WTC11 (cell line): ENCODE data around the gene BRME1. TPM values are rescaled to one million over a fixed set of nuclear protein-coding genes. Genes with fewer than 3 reads are reported as not detected.

Experiments
- ATAC-seq: fragments of 200-7000 bp; cut with Tn5 transposase; 2 replicates; pipeline ENCODE4 v1.10.0; 2021; ENCODE audit warnings: mild to moderate bottlenecking, moderate library complexity
- CTCF ChIA-PET: fragments of 300-600 bp; sonication (Branson Sonifier 250); formaldehyde crosslinking; loops from one replicate; lab custom pipeline; 2021; ENCODE audit warnings: antibody characterized with exemption; lab: Charles Lee
- POLR2A ChIA-PET: fragments of 350-600 bp; sonication (Branson Sonifier 250); formaldehyde crosslinking; loops from one replicate; lab custom pipeline; 2021; ENCODE audit warnings: antibody characterized with exemption; lab: Charles Lee
- DNase-seq: peaks from one replicate; pipeline ENCODE4 v3.0.0; 2021; ENCODE audit warnings: low spot score
- H3K27ac Mint-ChIP-seq: 2 replicates; pipeline ENCODE4 v1.8.0; 2021; ENCODE audit warnings: mixed read lengths
- H3K27me3 Mint-ChIP-seq: 2 replicates; pipeline ENCODE4 v1.8.0; 2021; ENCODE audit warnings: low read depth, mild to moderate bottlenecking, moderate library complexity, mixed read lengths
- H3K36me3 Mint-ChIP-seq: 2 replicates; pipeline ENCODE4 v1.8.0; 2021; ENCODE audit warnings: mixed read lengths
- H3K4me1 Mint-ChIP-seq: 2 replicates; pipeline ENCODE4 v1.8.0; 2022; ENCODE audit warnings: mixed read lengths
- H3K4me3 Mint-ChIP-seq: 2 replicates; pipeline ENCODE4 v1.8.0; 2021; ENCODE audit warnings: mild to moderate bottlenecking, moderate library complexity, mixed read lengths
- H3K9me3 Mint-ChIP-seq: 2 replicates; pipeline ENCODE4 v1.8.0; 2021; ENCODE audit warnings: mixed read lengths
- ARID4B ChIP-seq: sonication (generic); formaldehyde crosslinking; IDR thresholded peaks from 2 replicates; pipeline ENCODE4 v1.8.0; 2023; ENCODE audit warnings: missing genetic modification reagents, mild to moderate bottlenecking, borderline replicate concordance
- ATF1 ChIP-seq: sonication (generic); formaldehyde crosslinking; IDR thresholded peaks from 2 replicates; pipeline ENCODE4 v1.8.1; 2023; ENCODE audit warnings: mild to moderate bottlenecking, moderate library complexity, missing genetic modification reagents
- ETV6 ChIP-seq: sonication (generic); formaldehyde crosslinking; IDR thresholded peaks from 2 replicates; pipeline ENCODE4 v1.8.1; 2022; ENCODE audit warnings: mild to moderate bottlenecking, missing genetic modification reagents
- FOXK1 ChIP-seq: sonication (generic); formaldehyde crosslinking; IDR thresholded peaks from 2 replicates; pipeline ENCODE4 v1.8.0; 2022; ENCODE audit warnings: mild to moderate bottlenecking, moderate library complexity, missing genetic modification reagents
- FOXP4 ChIP-seq: sonication (generic); formaldehyde crosslinking; IDR thresholded peaks from 2 replicates; pipeline ENCODE4 v1.8.0; 2022; ENCODE audit warnings: mild to moderate bottlenecking, missing genetic modification reagents
- GRHL2 ChIP-seq: fragments of 250-450 bp; sonication (Bioruptor Pico); IDR thresholded peaks from 2 replicates; pipeline ENCODE4 v1.8.0; 2022; ENCODE audit warnings: mild to moderate bottlenecking, moderate library complexity; ENCODE audit not compliant: insufficient replicate concordance, severe bottlenecking
- RORB ChIP-seq: fragments of 250-450 bp; sonication (Bioruptor Pico); IDR thresholded peaks from 2 replicates; pipeline ENCODE4 v1.9.0; 2021; ENCODE audit warnings: mild to moderate bottlenecking
- TCF7 ChIP-seq: sonication (generic); formaldehyde crosslinking; IDR thresholded peaks from 2 replicates; pipeline ENCODE4 v1.8.0; 2022; ENCODE audit warnings: mild to moderate bottlenecking, low read depth, missing genetic modification reagents, moderate library complexity
- TP53 ChIP-seq: sonication (generic); formaldehyde crosslinking; IDR thresholded peaks from 2 replicates; pipeline ENCODE4 v1.8.1; 2023; ENCODE audit warnings: mild to moderate bottlenecking, missing genetic modification reagents
- ZNF317 ChIP-seq: sonication (generic); formaldehyde crosslinking; IDR thresholded peaks from 2 replicates; pipeline ENCODE4 v1.8.1; 2023; ENCODE audit warnings: low read depth, mild to moderate bottlenecking, moderate library complexity, missing genetic modification reagents, borderline replicate concordance
- ZNF396 ChIP-seq: fragments of 250-450 bp; sonication (Bioruptor Pico); IDR thresholded peaks from 2 replicates; pipeline ENCODE4 v1.8.0; 2021; ENCODE audit warnings: mild to moderate bottlenecking, moderate library complexity, borderline replicate concordance
- ZNF512 ChIP-seq: sonication (generic); formaldehyde crosslinking; IDR thresholded peaks from 2 replicates; pipeline ENCODE4 v1.8.1; 2022; ENCODE audit warnings: missing genetic modification reagents, borderline replicate concordance
- total RNA-seq: library from RNA; stranded (reverse); gene quantifications from 3 replicates; pipeline ENCODE4 v1.2.3, GENCODE V29; 2021
- TF ChIP-seq, protein P1 (sequence below): sonication (generic); formaldehyde crosslinking; IDR thresholded peaks from 2 replicates; pipeline ENCODE4 v1.8.0; 2023; ENCODE audit warnings: missing genetic modification reagents
- TF ChIP-seq, protein P2 (sequence below): sonication (generic); formaldehyde crosslinking; IDR thresholded peaks from 2 replicates; pipeline ENCODE4 v1.8.1; 2023; ENCODE audit warnings: mild to moderate bottlenecking, missing genetic modification reagents, borderline replicate concordance
- TF ChIP-seq, protein P3 (sequence below): sonication (generic); formaldehyde crosslinking; IDR thresholded peaks from 2 replicates; pipeline ENCODE4 v1.8.1; 2023; ENCODE audit warnings: mild to moderate bottlenecking, moderate library complexity, missing genetic modification reagents
- TF ChIP-seq, protein P4 (sequence below): sonication (generic); formaldehyde crosslinking; IDR thresholded peaks from 2 replicates; pipeline ENCODE4 v1.8.1; 2022; ENCODE audit warnings: mild to moderate bottlenecking, moderate library complexity, missing genetic modification reagents

Gene BRME1
- total RNA-seq, 1 experiment from 2014 or later, result 5.0 TPM

DNA sequence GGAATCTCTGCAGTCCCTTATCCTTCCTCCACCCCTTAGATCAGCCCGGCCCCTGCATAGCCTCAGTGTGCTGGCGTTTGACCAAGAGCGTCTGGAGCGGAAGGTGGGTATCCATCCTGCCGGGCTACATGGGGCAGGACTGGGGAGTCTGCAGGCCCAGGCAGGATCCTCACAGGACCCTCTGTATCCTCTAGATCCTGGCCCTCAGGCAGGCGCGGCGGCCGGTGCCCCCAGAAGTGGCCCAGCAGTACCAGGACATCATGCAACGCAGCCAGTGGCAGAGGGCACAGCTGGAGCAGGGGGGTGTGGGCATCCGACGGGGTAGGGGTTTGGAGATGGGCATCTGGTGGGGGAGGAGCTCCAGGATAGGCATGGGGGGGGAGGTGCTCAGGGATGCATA is 23.4 kb upstream of the BRME1 start:
- Mint-ChIP-seq H3K9me3 (no peaks in the 10 kb centered on the region), H3K27ac (no peak overlapping the region), H3K4me3 (no peak overlapping the region), H3K27me3 (no peaks in the 10 kb centered on the region), H3K4me1 (peaks cover 7% of the 10 kb centered on the region), H3K36me3 (peaks cover 28% of the 10 kb centered on the region)
- CTCF ChIA-PET, result no interaction called here
- TF ChIP-seq, protein P1, sequence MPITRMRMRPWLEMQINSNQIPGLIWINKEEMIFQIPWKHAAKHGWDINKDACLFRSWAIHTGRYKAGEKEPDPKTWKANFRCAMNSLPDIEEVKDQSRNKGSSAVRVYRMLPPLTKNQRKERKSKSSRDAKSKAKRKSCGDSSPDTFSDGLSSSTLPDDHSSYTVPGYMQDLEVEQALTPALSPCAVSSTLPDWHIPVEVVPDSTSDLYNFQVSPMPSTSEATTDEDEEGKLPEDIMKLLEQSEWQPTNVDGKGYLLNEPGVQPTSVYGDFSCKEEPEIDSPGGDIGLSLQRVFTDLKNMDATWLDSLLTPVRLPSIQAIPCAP (CRISPR knock-in tag), result no peak
- TF ChIP-seq ZNF317, result no peak
- POLR2A ChIA-PET, result no interaction called here
- no peak for DNase-seq
- no peak for ATAC-seq

- DNase-seq, result no peak
- ChIA-PET CTCF (no interaction called here), POLR2A (no interaction called here)
- no peaks in the 10 kb centered on the region for H3K4me1 Mint-ChIP-seq
- no peak overlapping the region; the same call in 1 of the 2 replicates for H3K27ac Mint-ChIP-seq
- H3K27me3 Mint-ChIP-seq, result no peaks in the 10 kb centered on the region
- H3K36me3 Mint-ChIP-seq, result peaks cover 44% of the 10 kb centered on the region
- no peak for ATAC-seq
- peaks cover 5% of the 10 kb centered on the region; the same call in 1 of the 2 replicates for H3K9me3 Mint-ChIP-seq
- H3K4me3 Mint-ChIP-seq, result no peak overlapping the region
- TF ChIP-seq ZNF317 (no peak), FOXK1 (CRISPR knock-in tag) (no peak), RORB (CRISPR knock-in tag) (no peak), ARID4B (CRISPR knock-in tag) (no peak), TP53 (no peak), ETV6 (no peak), ATF1 (no peak), ZNF512 (CRISPR knock-in tag) (no peak), GRHL2 (no peak), FOXP4 (no peak), TCF7 (no peak), ZNF396 (CRISPR knock-in tag) (no peak)
- TF ChIP-seq, protein P2, sequence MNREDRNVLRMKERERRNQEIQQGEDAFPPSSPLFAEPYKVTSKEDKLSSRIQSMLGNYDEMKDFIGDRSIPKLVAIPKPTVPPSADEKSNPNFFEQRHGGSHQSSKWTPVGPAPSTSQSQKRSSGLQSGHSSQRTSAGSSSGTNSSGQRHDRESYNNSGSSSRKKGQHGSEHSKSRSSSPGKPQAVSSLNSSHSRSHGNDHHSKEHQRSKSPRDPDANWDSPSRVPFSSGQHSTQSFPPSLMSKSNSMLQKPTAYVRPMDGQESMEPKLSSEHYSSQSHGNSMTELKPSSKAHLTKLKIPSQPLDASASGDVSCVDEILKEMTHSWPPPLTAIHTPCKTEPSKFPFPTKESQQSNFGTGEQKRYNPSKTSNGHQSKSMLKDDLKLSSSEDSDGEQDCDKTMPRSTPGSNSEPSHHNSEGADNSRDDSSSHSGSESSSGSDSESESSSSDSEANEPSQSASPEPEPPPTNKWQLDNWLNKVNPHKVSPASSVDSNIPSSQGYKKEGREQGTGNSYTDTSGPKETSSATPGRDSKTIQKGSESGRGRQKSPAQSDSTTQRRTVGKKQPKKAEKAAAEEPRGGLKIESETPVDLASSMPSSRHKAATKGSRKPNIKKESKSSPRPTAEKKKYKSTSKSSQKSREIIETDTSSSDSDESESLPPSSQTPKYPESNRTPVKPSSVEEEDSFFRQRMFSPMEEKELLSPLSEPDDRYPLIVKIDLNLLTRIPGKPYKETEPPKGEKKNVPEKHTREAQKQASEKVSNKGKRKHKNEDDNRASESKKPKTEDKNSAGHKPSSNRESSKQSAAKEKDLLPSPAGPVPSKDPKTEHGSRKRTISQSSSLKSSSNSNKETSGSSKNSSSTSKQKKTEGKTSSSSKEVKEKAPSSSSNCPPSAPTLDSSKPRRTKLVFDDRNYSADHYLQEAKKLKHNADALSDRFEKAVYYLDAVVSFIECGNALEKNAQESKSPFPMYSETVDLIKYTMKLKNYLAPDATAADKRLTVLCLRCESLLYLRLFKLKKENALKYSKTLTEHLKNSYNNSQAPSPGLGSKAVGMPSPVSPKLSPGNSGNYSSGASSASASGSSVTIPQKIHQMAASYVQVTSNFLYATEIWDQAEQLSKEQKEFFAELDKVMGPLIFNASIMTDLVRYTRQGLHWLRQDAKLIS (CRISPR knock-in tag), result no peak
- TF ChIP-seq, protein P3, sequence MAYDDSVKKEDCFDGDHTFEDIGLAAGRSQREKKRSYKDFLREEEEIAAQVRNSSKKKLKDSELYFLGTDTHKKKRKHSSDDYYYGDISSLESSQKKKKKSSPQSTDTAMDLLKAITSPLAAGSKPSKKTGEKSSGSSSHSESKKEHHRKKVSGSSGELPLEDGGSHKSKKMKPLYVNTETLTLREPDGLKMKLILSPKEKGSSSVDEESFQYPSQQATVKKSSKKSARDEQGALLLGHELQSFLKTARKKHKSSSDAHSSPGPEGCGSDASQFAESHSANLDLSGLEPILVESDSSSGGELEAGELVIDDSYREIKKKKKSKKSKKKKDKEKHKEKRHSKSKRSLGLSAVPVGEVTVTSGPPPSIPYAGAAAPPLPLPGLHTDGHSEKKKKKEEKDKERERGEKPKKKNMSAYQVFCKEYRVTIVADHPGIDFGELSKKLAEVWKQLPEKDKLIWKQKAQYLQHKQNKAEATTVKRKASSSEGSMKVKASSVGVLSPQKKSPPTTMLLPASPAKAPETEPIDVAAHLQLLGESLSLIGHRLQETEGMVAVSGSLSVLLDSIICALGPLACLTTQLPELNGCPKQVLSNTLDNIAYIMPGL (CRISPR knock-in tag), result no peak
- TF ChIP-seq, protein P4, sequence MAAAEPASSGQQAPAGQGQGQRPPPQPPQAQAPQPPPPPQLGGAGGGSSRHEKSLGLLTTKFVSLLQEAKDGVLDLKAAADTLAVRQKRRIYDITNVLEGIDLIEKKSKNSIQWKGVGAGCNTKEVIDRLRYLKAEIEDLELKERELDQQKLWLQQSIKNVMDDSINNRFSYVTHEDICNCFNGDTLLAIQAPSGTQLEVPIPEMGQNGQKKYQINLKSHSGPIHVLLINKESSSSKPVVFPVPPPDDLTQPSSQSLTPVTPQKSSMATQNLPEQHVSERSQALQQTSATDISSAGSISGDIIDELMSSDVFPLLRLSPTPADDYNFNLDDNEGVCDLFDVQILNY (CRISPR knock-in tag), result no peak
Observed at GRCh38 chr19:13926715-13927114, 20.8 kb upstream of the BRME1 start.
